Fibroblast of the aortic adventitia (primary cell): ENCODE data around the gene CXCR6. TPM values are rescaled to one million over a fixed set of nuclear protein-coding genes. Genes with fewer than 3 reads are reported as not detected.

Experiments used
- DNase-seq: peaks from one replicate; pipeline ENCODE4 v3.0.0-alpha.2; 2010; ENCODE audit warnings: low read depth
- H3K4me3 ChIP-seq: 2 replicates; pipeline ENCODE4 v1.5.1; 2011; ENCODE audit warnings: low read depth, mild to moderate bottlenecking, control low read depth, low read length, moderate library complexity
- total RNA-seq: library from RNA; depleted of rRNA; stranded (reverse); fragments of >200 nt; gene quantifications from 2 replicates; pipeline ENCODE4 v1.2.3, GENCODE V29; 2012; ENCODE audit warnings: low replicate concordance
- TF ChIP-seq, protein P1 (sequence below): IDR thresholded peaks from 2 replicates; pipeline ENCODE4 v1.5.1; 2011; ENCODE audit warnings: mild to moderate bottlenecking, low read length, control low read depth, inconsistent platforms; ENCODE audit not compliant: insufficient read depth

Gene CXCR6
- total RNA-seq, 1 donor, result not detected

DNA sequence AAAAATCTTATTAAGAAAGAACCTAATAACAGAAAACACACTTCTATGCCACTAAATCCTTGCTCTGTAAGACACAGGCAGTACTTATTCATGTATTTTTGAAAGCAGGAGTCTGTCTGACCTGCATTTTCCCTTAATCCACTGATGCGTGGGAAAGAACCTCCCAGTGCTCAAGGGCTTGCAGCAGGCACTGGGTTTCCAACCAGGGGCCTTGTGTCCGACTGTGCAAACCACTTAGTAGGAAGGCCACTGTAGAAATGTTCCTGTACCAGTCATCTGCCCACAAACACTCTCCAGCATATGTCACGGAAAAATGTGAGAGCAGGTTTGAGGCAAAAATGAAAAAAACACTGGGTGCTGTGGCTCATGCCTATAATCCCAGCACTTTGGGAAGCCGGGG lies 12.4 kb downstream of the CXCR6 start:
- no peak overlapping the region for H3K4me3 ChIP-seq
- TF ChIP-seq, protein P1, sequence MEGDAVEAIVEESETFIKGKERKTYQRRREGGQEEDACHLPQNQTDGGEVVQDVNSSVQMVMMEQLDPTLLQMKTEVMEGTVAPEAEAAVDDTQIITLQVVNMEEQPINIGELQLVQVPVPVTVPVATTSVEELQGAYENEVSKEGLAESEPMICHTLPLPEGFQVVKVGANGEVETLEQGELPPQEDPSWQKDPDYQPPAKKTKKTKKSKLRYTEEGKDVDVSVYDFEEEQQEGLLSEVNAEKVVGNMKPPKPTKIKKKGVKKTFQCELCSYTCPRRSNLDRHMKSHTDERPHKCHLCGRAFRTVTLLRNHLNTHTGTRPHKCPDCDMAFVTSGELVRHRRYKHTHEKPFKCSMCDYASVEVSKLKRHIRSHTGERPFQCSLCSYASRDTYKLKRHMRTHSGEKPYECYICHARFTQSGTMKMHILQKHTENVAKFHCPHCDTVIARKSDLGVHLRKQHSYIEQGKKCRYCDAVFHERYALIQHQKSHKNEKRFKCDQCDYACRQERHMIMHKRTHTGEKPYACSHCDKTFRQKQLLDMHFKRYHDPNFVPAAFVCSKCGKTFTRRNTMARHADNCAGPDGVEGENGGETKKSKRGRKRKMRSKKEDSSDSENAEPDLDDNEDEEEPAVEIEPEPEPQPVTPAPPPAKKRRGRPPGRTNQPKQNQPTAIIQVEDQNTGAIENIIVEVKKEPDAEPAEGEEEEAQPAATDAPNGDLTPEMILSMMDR, result no peak
- DNase-seq, result no peak

DNA sequence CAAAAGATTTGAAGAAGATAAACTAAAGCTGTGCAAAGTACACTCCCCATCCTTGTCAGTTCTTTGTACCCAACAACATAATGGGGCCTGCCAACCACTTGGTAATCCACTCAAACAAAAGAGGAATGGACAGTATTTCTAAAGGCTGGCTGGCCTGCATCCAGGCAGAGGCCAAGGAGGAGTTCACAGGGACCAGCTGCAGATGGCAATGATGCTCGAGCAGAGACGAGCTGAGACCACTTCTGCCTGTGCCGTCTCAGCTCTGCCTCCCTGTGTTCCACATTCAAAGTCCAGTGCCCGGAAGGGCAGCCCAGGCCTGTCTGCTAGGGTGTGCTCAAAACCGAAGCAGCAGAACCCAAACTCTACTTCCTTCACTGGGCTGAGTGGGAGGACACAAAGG lies 14.3 kb downstream of the CXCR6 start:
- TF ChIP-seq, protein P1, result no peak
- DNase-seq, result no peak
- H3K4me3 ChIP-seq, result no peak overlapping the region

DNA sequence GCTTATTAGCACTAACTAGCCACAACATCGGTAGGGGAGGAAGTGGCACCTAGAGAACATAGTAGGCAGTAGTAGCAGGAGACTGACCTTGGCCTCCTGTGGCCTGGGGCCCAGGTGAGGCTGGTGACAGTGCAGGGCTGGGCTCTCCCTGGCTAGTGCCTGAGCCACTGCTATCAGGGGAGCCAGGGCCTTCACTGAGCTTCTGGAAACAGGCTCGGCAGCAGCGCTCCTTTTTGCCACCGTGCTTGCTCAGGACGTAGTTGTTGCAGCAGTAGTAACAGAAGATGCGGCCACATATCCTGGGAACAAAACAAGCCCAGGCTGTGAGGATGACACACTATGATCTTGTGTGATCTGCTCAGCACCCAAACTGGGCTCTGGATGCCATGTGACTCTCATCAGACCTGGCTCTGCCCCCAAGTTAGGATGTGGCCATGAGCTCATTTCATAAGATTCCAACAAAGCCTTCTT lies 15.1 kb downstream of the CXCR6 start:
- no peak for DNase-seq
- TF ChIP-seq, protein P1, result no peak
- no peak overlapping the region for H3K4me3 ChIP-seq

DNA sequence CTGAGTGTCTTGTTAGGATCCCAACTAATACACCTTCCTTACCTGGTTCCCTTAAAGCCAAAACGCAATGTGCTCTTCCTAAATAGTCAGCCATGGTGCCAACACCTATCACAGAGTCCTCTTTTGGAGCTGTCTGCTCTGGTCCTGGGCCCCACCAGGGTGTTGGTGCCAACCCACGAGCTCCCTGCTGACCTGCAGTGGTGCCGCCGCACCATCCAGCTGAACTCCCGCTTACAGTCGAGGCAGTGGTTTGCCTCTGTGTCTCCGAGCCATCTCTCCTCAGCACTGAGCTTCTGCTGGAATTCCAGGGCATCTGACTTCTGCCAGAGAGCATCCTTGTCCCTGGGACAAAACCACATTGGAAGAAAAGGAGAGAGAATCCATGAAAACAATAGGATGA lies 15.9 kb downstream of the CXCR6 start:
- no peak overlapping the region for H3K4me3 ChIP-seq
- TF ChIP-seq, protein P1, result no peak
- no peak for DNase-seq

GRCh38 chr3:45960289-45960688 lies 17.0 kb downstream of the CXCR6 start:
- H3K4me3 ChIP-seq, result no peak overlapping the region
- TF ChIP-seq, protein P1, result no peak
- no peak for DNase-seq

- DNase-seq, result no peak
- H3K4me3 ChIP-seq, result no peak overlapping the region
- TF ChIP-seq, protein P1, result no peak
Measured at GRCh38 chr3:45962033-45962432, 18.8 kb downstream of the CXCR6 start.

- TF ChIP-seq, protein P1, result no peak
- H3K4me3 ChIP-seq, result no peak overlapping the region
- no peak for DNase-seq
Measured at GRCh38 chr3:45964139-45964538, 20.9 kb downstream of the CXCR6 start.
